ENCODE data around the gene PLEKHA5. TPM values are rescaled to one million over a fixed set of nuclear protein-coding genes. Genes with fewer than 3 reads are reported as not detected.

Gene PLEKHA5
- total and polyA plus RNA-seq, 2 experiments from 2014 or later, result 82.8 to 112 TPM

- ATAC-seq (no peak), DNase-seq (ENCODE audit: low spot score) (no peak)
- no peak overlapping the region for H3K4me3 ChIP-seq
- Mint-ChIP-seq H3K4me1 (peaks cover 4% of the 10 kb centered on the region), H3K27me3 (ENCODE audit: insufficient read depth, low read depth, poor library complexity) (peaks cover 4% of the 10 kb centered on the region), H3K27ac (no peak overlapping the region), H3K36me3 (ENCODE audit: low read depth) (no peaks in the 10 kb centered on the region; the same call in 2 of the 3 replicates), H3K9me3 (no peaks in the 10 kb centered on the region), H3K4me3 (no peak overlapping the region)
- no peak overlapping the region for H3K4me2 ChIP-seq
- no peaks in the 10 kb centered on the region for H3F3A ChIP-seq (replicated peaks; ENCODE audit: low read depth)
- no peaks in the 10 kb centered on the region for H4K20me1 ChIP-seq (replicated peaks; ENCODE audit: insufficient read depth)
- H3K9me2 ChIP-seq (ENCODE audit: insufficient read depth), result no peaks in the 10 kb centered on the region
- peaks cover 6% of the 10 kb centered on the region; the same call in 1 of the 2 replicates for H3K4me1 ChIP-seq (ENCODE audit: insufficient read depth)
- H2AFZ ChIP-seq, result no peak overlapping the region
- no peaks in the 10 kb centered on the region for H3K36me3 ChIP-seq (ENCODE audit: insufficient read depth)
- no peaks in the 10 kb centered on the region for H3K27me3 ChIP-seq (ENCODE audit: insufficient read depth)
- H3K27ac ChIP-seq (ENCODE audit: low read depth), result no peak overlapping the region
- TF ChIP-seq NANOG (IDR thresholded peaks at IDR 0.05; ENCODE audit: borderline replicate concordance), result no peak
- TF ChIP-seq REST (IDR thresholded peaks at IDR 0.05; ENCODE audit: unreplicated experiment), result no peak
- TF ChIP-seq STAT1 (IDR thresholded peaks at IDR 0.05; ENCODE audit: unreplicated experiment), result no peak
- TF ChIP-seq CREB1 (CRISPR knock-in tag; IDR thresholded peaks at IDR 0.05; ENCODE audit: low read depth), result no peak
- TF ChIP-seq ETS1 (IDR thresholded peaks at IDR 0.05), result no peak
- TF ChIP-seq CTCF (conservative IDR thresholded peaks at IDR 0.05; ENCODE audit: low read depth in 2 of 2), result no peak
- no peak for TF ChIP-seq JUNB (IDR thresholded peaks at IDR 0.05; ENCODE audit: unreplicated experiment)
- no peak for TF ChIP-seq ZNF114 (CRISPR knock-in tag; IDR thresholded peaks at IDR 0.05)
- no peak for TF ChIP-seq EZH2 (IDR thresholded peaks at IDR 0.05; ENCODE audit: low read depth, unreplicated experiment)
- no peak for TF ChIP-seq ZNF462 (CRISPR knock-in tag; IDR thresholded peaks at IDR 0.05)
- TF ChIP-seq EZH2phosphoT487 (IDR thresholded peaks at IDR 0.05; ENCODE audit: unreplicated experiment), result no peak
- TF ChIP-seq ZNF331 (CRISPR knock-in tag; IDR thresholded peaks at IDR 0.05; ENCODE audit: low read depth), result no peak
- no peak for TF ChIP-seq POLR2AphosphoS5 (IDR thresholded peaks at IDR 0.05; ENCODE audit: low read depth)
- H3K79me2 ChIP-seq (replicated peaks; ENCODE audit: insufficient read depth), result no peaks in the 10 kb centered on the region
Observed at GRCh38 chr12:19115285-19115684, 14.2 kb upstream of the PLEKHA5 start.

Measured in GM23338 (cell line).